ENCODE data around the gene RAPGEF6. TPM values are rescaled to one million over a fixed set of nuclear protein-coding genes. Genes with fewer than 3 reads are reported as not detected.

The RAPGEF6 gene
- total and polyA plus RNA-seq, 2 experiments from 2014 or later: 9.5 to 20.3 TPM

- no peak for DNase-seq (ENCODE audit: low spot score)
- no peaks in the 10 kb centered on the region for H3K36me3 ChIP-seq (ENCODE audit: insufficient read depth)
- Mint-ChIP-seq H3K27ac (no peak overlapping the region), H3K27me3 (ENCODE audit: insufficient read depth, low read depth, poor library complexity) (no peaks in the 10 kb centered on the region), H3K4me3 (no peak overlapping the region), H3K4me1 (peaks cover 5% of the 10 kb centered on the region; the same call in 2 of the 3 replicates), H3K36me3 (ENCODE audit: low read depth) (peaks cover 15% of the 10 kb centered on the region; the same call in 2 of the 3 replicates), H3K9me3 (no peaks in the 10 kb centered on the region)
- no peaks in the 10 kb centered on the region for H4K20me1 ChIP-seq (replicated peaks; ENCODE audit: insufficient read depth)
- TF ChIP-seq ZNF331 (CRISPR knock-in tag; IDR thresholded peaks at IDR 0.05; ENCODE audit: low read depth): no peak
- TF ChIP-seq EZH2phosphoT487 (IDR thresholded peaks at IDR 0.05; ENCODE audit: unreplicated experiment): no peak
- TF ChIP-seq ZNF114 (CRISPR knock-in tag; IDR thresholded peaks at IDR 0.05): no peak
- TF ChIP-seq STAT1 (IDR thresholded peaks at IDR 0.05; ENCODE audit: unreplicated experiment): no peak
- TF ChIP-seq REST (IDR thresholded peaks at IDR 0.05; ENCODE audit: unreplicated experiment): no peak
- no peaks in the 10 kb centered on the region for H3F3A ChIP-seq (replicated peaks; ENCODE audit: low read depth)
- H3K4me2 ChIP-seq: no peak overlapping the region
- no peak for ATAC-seq
- H3K4me3 ChIP-seq: no peak overlapping the region
- H2AFZ ChIP-seq: no peak overlapping the region
- H3K4me1 ChIP-seq (ENCODE audit: insufficient read depth): peaks cover 9% of the 10 kb centered on the region; the same call in 1 of the 2 replicates
- H3K9me2 ChIP-seq (ENCODE audit: insufficient read depth): no peaks in the 10 kb centered on the region
- no peak overlapping the region for H3K27ac ChIP-seq (ENCODE audit: low read depth)
- no peaks in the 10 kb centered on the region for H3K27me3 ChIP-seq (ENCODE audit: insufficient read depth)
- no peaks in the 10 kb centered on the region for H3K79me2 ChIP-seq (replicated peaks; ENCODE audit: insufficient read depth)
Measured at GRCh38 chr5:131389869-131390265, 245.2 kb downstream of the RAPGEF6 start.

- Histone ChIP-seq H2AFZ (no peak overlapping the region), H3K4me3 (no peak overlapping the region), H3K4me1 (ENCODE audit: insufficient read depth) (peaks cover 9% of the 10 kb centered on the region; the same call in 1 of the 2 replicates), H3K27me3 (ENCODE audit: insufficient read depth) (no peaks in the 10 kb centered on the region), H3K4me2 (no peak overlapping the region), H3K79me2 (replicated peaks; ENCODE audit: insufficient read depth) (no peaks in the 10 kb centered on the region), H4K20me1 (replicated peaks; ENCODE audit: insufficient read depth) (no peaks in the 10 kb centered on the region), H3K27ac (ENCODE audit: low read depth) (no peak overlapping the region), H3K36me3 (ENCODE audit: insufficient read depth) (no peaks in the 10 kb centered on the region), H3F3A (replicated peaks; ENCODE audit: low read depth) (no peaks in the 10 kb centered on the region), H3K9me2 (ENCODE audit: insufficient read depth) (no peaks in the 10 kb centered on the region)
- no peaks in the 10 kb centered on the region for H3K9me3 Mint-ChIP-seq
- TF ChIP-seq CREB1 (CRISPR knock-in tag; IDR thresholded peaks at IDR 0.05; ENCODE audit: low read depth): no peak
- no peak for TF ChIP-seq ZNF114 (CRISPR knock-in tag; IDR thresholded peaks at IDR 0.05)
- TF ChIP-seq EZH2 (IDR thresholded peaks at IDR 0.05; ENCODE audit: low read depth, unreplicated experiment): no peak
- TF ChIP-seq POLR2AphosphoS5 (IDR thresholded peaks at IDR 0.05; ENCODE audit: low read depth): no peak
- no peak for TF ChIP-seq JUNB (IDR thresholded peaks at IDR 0.05; ENCODE audit: unreplicated experiment)
- no peak for TF ChIP-seq ZNF331 (CRISPR knock-in tag; IDR thresholded peaks at IDR 0.05; ENCODE audit: low read depth)
- TF ChIP-seq NANOG (IDR thresholded peaks at IDR 0.05; ENCODE audit: borderline replicate concordance): no peak
- no peak for TF ChIP-seq REST (IDR thresholded peaks at IDR 0.05; ENCODE audit: unreplicated experiment)
- H3K4me3 Mint-ChIP-seq: no peak overlapping the region
- DNase-seq (ENCODE audit: low spot score): no peak
- H3K27ac Mint-ChIP-seq: no peak overlapping the region
- peaks cover 5% of the 10 kb centered on the region; the same call in 2 of the 3 replicates for H3K4me1 Mint-ChIP-seq
- H3K27me3 Mint-ChIP-seq (ENCODE audit: insufficient read depth, low read depth, poor library complexity): no peaks in the 10 kb centered on the region
- no peak for ATAC-seq
- H3K36me3 Mint-ChIP-seq (ENCODE audit: low read depth): peaks cover 15% of the 10 kb centered on the region; the same call in 2 of the 3 replicates
Measured at GRCh38 chr5:131389096-131389868, 245.7 kb downstream of the RAPGEF6 start.

All from GM23338 (cell line).